Endothelial cell of umbilical vein (primary cell): ENCODE data around the gene RAB3GAP2. TPM values are rescaled to one million over a fixed set of nuclear protein-coding genes. Genes with fewer than 3 reads are reported as not detected.

Experiments
- BruUV-seq: library from RNA; stranded (reverse); fragments of 400-500 nt; replicated peaks from 2 replicates; lab custom pipeline; 2021; lab: Mats Ljungman, UMichigan
- CTCF ChIA-PET: fragments of 300-600, 350-600 bp; sonication (Branson Sonifier 250); formaldehyde crosslinking; loops from one replicate; lab custom pipeline; 2021; ENCODE audit warnings: antibody characterized with exemption, inconsistent platforms; lab: Charles Lee
- POLR2A ChIA-PET: fragments of 300-600, 350-600 bp; sonication (Branson Sonifier 250); formaldehyde crosslinking; loops from one replicate; lab custom pipeline; 2021; ENCODE audit warnings: antibody characterized with exemption, inconsistent platforms; lab: Charles Lee
- DNase-seq: peaks from one replicate; pipeline ENCODE4 v3.0.0-alpha.2; 2011; ENCODE audit warnings: low read depth, low spot score
- FAIRE-seq: peaks from 2 replicates; lab custom pipeline; 2011; peaks lifted over from hg19 to GRCh38; lab: Jason Lieb, UNC
- H2AFZ ChIP-seq: 2 replicates; pipeline ENCODE4 v1.6.0; 2012; ENCODE audit warnings: low read depth, low read length, control low read depth, inconsistent platforms
- H3K27ac ChIP-seq: 2 replicates; pipeline ENCODE4 v1.5.1; 2011; ENCODE audit warnings: low read depth, mild to moderate bottlenecking, control low read depth, low read length, moderate library complexity; ENCODE audit not compliant: insufficient read depth
- H3K27me3 ChIP-seq, 2 experiments: 2 replicates each; pipeline versions ENCODE4 v1.6.0 to v1.6.1; 2011; ENCODE audit warnings: low read length in 2 of 2, mixed read lengths in 1 of 2; ENCODE audit not compliant: control insufficient read depth in 2 of 2, insufficient read depth in 2 of 2
- H3K36me3 ChIP-seq, 2 experiments: 2 replicates in 1 of 2; 3 replicates in 1 of 2; pipeline ENCODE4 v1.5.1; 2011; ENCODE audit warnings: low read length in 2 of 2, mild to moderate bottlenecking in 1 of 2, moderate library complexity in 1 of 2; ENCODE audit not compliant: control insufficient read depth in 2 of 2, insufficient read depth in 2 of 2; ENCODE audit errors: extremely low read depth in 1 of 2
- H3K4me1 ChIP-seq: 3 replicates; pipeline ENCODE4 v1.5.1; 2011; ENCODE audit warnings: mild to moderate bottlenecking, low read length; ENCODE audit not compliant: control insufficient read depth, insufficient read depth; ENCODE audit errors: extremely low read depth
- H3K4me2 ChIP-seq: 2 replicates; pipeline ENCODE4 v1.6.1; 2011; ENCODE audit warnings: low read length, control low read depth, mixed read lengths; ENCODE audit not compliant: insufficient read depth
- H3K4me3 ChIP-seq, 3 experiments: fragments of 200-600 bp in 1 of 3; sonication (generic), shearing (Covaris generic) in 1 of 3; replicated peaks in 1 of 3; 2 replicates each; pipeline ENCODE4 v1.5.1; 2011 to 2016; ENCODE audit warnings: control low read depth in 3 of 3, low read length in 3 of 3, mild to moderate bottlenecking in 2 of 3, inconsistent platforms in 1 of 3, low read depth in 1 of 3, moderate library complexity in 1 of 3; ENCODE audit not compliant: insufficient read depth in 1 of 3
- H3K79me2 ChIP-seq: 2 replicates; pipeline ENCODE4 v1.6.0; 2012; ENCODE audit warnings: low read length, inconsistent platforms; ENCODE audit not compliant: control insufficient read depth, insufficient read depth
- H3K9ac ChIP-seq: replicated peaks from 2 replicates; pipeline ENCODE3; 2011; ENCODE audit warnings: low read length, control low read depth; ENCODE audit not compliant: insufficient read depth; ENCODE audit errors: extremely low read depth
- H3K9me1 ChIP-seq: replicated peaks from 3 replicates; pipeline ENCODE4 v1.6.0; 2011; ENCODE audit warnings: mild to moderate bottlenecking, low read length; ENCODE audit not compliant: control insufficient read depth, insufficient read depth; ENCODE audit errors: extremely low read depth
- H3K9me3 ChIP-seq: replicated peaks from 2 replicates; pipeline ENCODE4 v1.5.1; 2012; ENCODE audit warnings: low read length, inconsistent platforms; ENCODE audit not compliant: control insufficient read depth, insufficient read depth
- H4K20me1 ChIP-seq: replicated peaks from 2 replicates; pipeline ENCODE3; 2011; ENCODE audit warnings: mild to moderate bottlenecking, low read length; ENCODE audit not compliant: control insufficient read depth, insufficient read depth; ENCODE audit errors: extremely low read depth
- EZH2 ChIP-seq: IDR thresholded peaks from 2 replicates; pipeline ENCODE4 v1.6.1; 2012; ENCODE audit warnings: borderline replicate concordance, low read depth, mild to moderate bottlenecking, moderate library complexity, low read length, inconsistent platforms; ENCODE audit not compliant: severe bottlenecking
- FOS ChIP-seq: IDR thresholded peaks from 2 replicates; pipeline ENCODE4 v1.6.1; 2011; ENCODE audit warnings: mild to moderate bottlenecking, low read length, moderate library complexity, borderline replicate concordance; ENCODE audit not compliant: insufficient read depth
- GATA2 ChIP-seq: IDR thresholded peaks from 2 replicates; pipeline ENCODE4 v1.7.0; 2011; ENCODE audit warnings: low read depth, mild to moderate bottlenecking, moderate library complexity, mixed read lengths, low read length; ENCODE audit not compliant: insufficient read length, insufficient read depth
- JUN ChIP-seq: IDR thresholded peaks from 2 replicates; pipeline ENCODE4 v1.6.1; 2011; ENCODE audit warnings: borderline replicate concordance, low read depth; ENCODE audit not compliant: insufficient read length, insufficient read depth
- MYC ChIP-seq: IDR thresholded peaks from one replicate; pipeline ENCODE4 v1.6.1; 2011; ENCODE audit warnings: mild to moderate bottlenecking, low read depth, low read length
- POLR2A ChIP-seq: IDR thresholded peaks from 2 replicates; pipeline ENCODE4 v1.6.1; 2012; ENCODE audit warnings: low read depth, mild to moderate bottlenecking, control low read depth, low read length
- POLR2AphosphoS5 ChIP-seq: IDR thresholded peaks from 2 replicates; pipeline ENCODE4 v1.6.1; 2012; ENCODE audit warnings: low read depth, mild to moderate bottlenecking, control low read depth, low read length, moderate library complexity; ENCODE audit not compliant: insufficient read depth
- dilution Hi-C: fragments of 300-500 bp; cut with MboI; formaldehyde crosslinking; loops from one replicate; pipeline ENCODE4 v1.15.0; 2019; ENCODE audit warnings: low sequenced_read_pairs; ENCODE audit not compliant: extremely low pct_ligation_motif_present
- intact Hi-C: fragments of 100-400 bp; cut with micrococcal nuclease; formaldehyde crosslinking; loops from one replicate; pipeline ENCODE4 v1.10.0; 2022
- polyA plus RNA-seq, 4 experiments: library from polyadenylated mRNA; depleted of rRNA in 3 of 4; stranded (reverse) in 3 of 4; unstranded in 1 of 4; fragments of >200 nt; gene quantifications; 2 replicates each; pipeline versions ENCODE4 v1.2.1 to v1.2.3, GENCODE V29; 2011 to 2012; ENCODE audit warnings: missing spikeins in 1 of 4
- total RNA-seq: library from RNA; stranded (reverse); gene quantifications from 2 replicates; pipeline ENCODE4 v1.2.3, GENCODE V29; 2021
- TF ChIP-seq, protein P1 (sequence below), 2 donors: IDR thresholded peaks; 1 replicate in 1 of 2; 2 replicates in 1 of 2; pipeline ENCODE4 v1.5.1; 2011; ENCODE audit warnings: low read length in 2 of 2, mild to moderate bottlenecking in 2 of 2, moderate library complexity in 2 of 2, control low read depth in 1 of 2, inconsistent platforms in 1 of 2, low read depth in 1 of 2; ENCODE audit not compliant: insufficient read depth in 1 of 2; ENCODE audit errors: extremely low read depth in 1 of 2
- TF ChIP-seq, protein P2 (sequence below): IDR thresholded peaks from 2 replicates; pipeline ENCODE4 v1.6.1; 2011; ENCODE audit not compliant: insufficient read depth, insufficient read length

The RAB3GAP2 gene
- total and polyA plus RNA-seq, 2 donors (not counting 3 experiments of a cell fraction or from before 2014, with no cell fraction given), result 11.1 to 37.4 TPM

DNA sequence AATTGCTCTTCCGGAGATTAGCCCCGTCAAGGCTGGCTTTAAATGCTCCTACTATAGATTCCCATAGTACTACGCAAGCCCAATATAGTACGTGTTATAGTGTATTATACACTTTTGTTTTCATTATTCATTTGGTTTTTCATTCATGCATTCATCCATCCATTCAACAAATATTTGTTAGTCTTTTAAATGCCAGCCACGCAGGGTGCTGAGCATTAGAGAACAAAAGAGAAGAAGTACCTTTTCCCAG is 513 bp upstream of the RAB3GAP2 start:
- TF ChIP-seq GATA2 (no peak), FOS (no peak), EZH2 (no peak), POLR2AphosphoS5 (no peak), MYC (no peak), POLR2A (no peak), JUN (no peak)
- TF ChIP-seq, protein P1, sequence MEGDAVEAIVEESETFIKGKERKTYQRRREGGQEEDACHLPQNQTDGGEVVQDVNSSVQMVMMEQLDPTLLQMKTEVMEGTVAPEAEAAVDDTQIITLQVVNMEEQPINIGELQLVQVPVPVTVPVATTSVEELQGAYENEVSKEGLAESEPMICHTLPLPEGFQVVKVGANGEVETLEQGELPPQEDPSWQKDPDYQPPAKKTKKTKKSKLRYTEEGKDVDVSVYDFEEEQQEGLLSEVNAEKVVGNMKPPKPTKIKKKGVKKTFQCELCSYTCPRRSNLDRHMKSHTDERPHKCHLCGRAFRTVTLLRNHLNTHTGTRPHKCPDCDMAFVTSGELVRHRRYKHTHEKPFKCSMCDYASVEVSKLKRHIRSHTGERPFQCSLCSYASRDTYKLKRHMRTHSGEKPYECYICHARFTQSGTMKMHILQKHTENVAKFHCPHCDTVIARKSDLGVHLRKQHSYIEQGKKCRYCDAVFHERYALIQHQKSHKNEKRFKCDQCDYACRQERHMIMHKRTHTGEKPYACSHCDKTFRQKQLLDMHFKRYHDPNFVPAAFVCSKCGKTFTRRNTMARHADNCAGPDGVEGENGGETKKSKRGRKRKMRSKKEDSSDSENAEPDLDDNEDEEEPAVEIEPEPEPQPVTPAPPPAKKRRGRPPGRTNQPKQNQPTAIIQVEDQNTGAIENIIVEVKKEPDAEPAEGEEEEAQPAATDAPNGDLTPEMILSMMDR (IDR thresholded peaks at IDR 0.05; ENCODE audit: extremely low read depth in 1 of 2, insufficient read depth in 1 of 2, low read depth in 1 of 2, low read length in 2 of 2), result no peak
- TF ChIP-seq, protein P2, sequence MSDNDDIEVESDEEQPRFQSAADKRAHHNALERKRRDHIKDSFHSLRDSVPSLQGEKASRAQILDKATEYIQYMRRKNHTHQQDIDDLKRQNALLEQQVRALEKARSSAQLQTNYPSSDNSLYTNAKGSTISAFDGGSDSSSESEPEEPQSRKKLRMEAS, result no peak
- H3K4me1 ChIP-seq, result peaks cover 14% of the 10 kb centered on the region
- ChIA-PET CTCF (interaction anchor here (0.6 to 1.4 kb wide), 7 partner anchors 8 to 460 kb away, joined by 3 to 10 read pairs (median 4); no protein-coding TSS in a partner anchor), POLR2A (no interaction called here)
- H3K9ac ChIP-seq, result peak overlapping the region; percentile 93
- peak overlapping the region; percentile 90 for H2AFZ ChIP-seq
- dilution Hi-C loops (no loop called here), intact Hi-C loops (loop anchor here (2.0 kb wide), 3 partner anchors 22 to 504 kb away; no protein-coding TSS in a partner anchor)
- no peak for FAIRE-seq
- TSS peak; percentile 80 for BruUV-seq
- H3K4me2 ChIP-seq, result peak overlapping the region; percentile 89
- H3K9me3 ChIP-seq, result no peaks in the 10 kb centered on the region
- H4K20me1 ChIP-seq, result no peaks in the 10 kb centered on the region
- peak overlapping the region; percentile 72 for H3K27ac ChIP-seq
- peaks cover 36% of the 10 kb centered on the region for H3K79me2 ChIP-seq
- H3K9me1 ChIP-seq, result no peaks in the 10 kb centered on the region
- H3K4me3 ChIP-seq, result peak overlapping the region; percentile 63 to 75 (median 63)
- peaks cover 9 to 18% of the 10 kb centered on the region in 2 experiments for H3K27me3 ChIP-seq
- no peak for DNase-seq
- no peaks in the 10 kb centered on the region for H3K36me3 ChIP-seq
